ENCODE measurements around the gene TAL2.

The TAL2 gene

DNA sequence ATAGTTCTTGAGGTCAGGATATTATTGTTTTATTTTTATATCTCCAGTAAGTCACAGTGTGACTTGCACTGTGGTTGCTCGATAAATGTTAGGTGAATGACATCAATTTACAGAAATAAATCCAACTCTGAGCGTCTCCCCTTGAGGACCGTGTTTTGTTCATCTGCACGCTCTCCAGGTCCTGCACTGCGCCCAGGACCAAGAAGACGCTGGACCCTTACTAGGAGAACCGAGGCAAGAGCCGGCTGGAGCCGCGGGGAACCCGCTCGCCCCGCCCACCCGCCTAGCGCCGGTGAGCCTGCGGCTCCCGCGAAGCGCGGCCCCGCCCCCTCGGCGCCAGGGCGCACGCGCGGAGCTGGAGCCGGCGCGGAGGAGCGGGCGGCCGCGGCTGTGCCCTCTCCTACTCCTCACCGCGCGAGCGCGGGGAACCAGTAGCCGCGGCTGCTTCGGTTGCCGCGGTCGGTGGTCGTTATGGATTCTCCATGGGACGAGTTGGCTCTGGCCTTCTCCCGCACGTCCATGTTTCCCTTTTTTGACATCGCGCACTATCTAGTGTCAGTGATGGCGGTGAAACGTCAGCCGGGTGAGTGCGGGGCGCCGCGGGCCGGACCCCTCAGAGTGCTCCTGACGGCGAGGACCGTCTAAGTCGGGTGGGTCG lies 32.1 kb downstream of the TAL2 start, which contains the start of gene TMEM38B:
TSS of gene TMEM38B (plus strand) at position 352 of the 658 bp plus-strand sequence. CDS start at position 472, 120 bp downstream.
- Histone ChIP-seq H3K9me3 (no peaks in the 10 kb centered on the region), H3K36me3 (no peaks in the 10 kb centered on the region), H3K27ac (peak within 1 kb of the TSS; percentile 86 to 89), H3K27me3 (peaks cover 0 to 26% of the 10 kb centered on the region in 2 donors), H3K4me1 (peaks cover 0 to 36% (median 8%) of the 10 kb centered on the region in 4 donors), H3K4me3 (peak within 1 kb of the TSS; percentile 67 to 87)
- intact Hi-C loops (cut with DNase I; ENCODE audit: low total_unique reads), result no loop called here
- TF ChIP-seq, protein P1, sequence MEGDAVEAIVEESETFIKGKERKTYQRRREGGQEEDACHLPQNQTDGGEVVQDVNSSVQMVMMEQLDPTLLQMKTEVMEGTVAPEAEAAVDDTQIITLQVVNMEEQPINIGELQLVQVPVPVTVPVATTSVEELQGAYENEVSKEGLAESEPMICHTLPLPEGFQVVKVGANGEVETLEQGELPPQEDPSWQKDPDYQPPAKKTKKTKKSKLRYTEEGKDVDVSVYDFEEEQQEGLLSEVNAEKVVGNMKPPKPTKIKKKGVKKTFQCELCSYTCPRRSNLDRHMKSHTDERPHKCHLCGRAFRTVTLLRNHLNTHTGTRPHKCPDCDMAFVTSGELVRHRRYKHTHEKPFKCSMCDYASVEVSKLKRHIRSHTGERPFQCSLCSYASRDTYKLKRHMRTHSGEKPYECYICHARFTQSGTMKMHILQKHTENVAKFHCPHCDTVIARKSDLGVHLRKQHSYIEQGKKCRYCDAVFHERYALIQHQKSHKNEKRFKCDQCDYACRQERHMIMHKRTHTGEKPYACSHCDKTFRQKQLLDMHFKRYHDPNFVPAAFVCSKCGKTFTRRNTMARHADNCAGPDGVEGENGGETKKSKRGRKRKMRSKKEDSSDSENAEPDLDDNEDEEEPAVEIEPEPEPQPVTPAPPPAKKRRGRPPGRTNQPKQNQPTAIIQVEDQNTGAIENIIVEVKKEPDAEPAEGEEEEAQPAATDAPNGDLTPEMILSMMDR (IDR thresholded peaks at IDR 0.05), result no peak
- peak; percentile 59 to 88 for DNase-seq

DNA sequence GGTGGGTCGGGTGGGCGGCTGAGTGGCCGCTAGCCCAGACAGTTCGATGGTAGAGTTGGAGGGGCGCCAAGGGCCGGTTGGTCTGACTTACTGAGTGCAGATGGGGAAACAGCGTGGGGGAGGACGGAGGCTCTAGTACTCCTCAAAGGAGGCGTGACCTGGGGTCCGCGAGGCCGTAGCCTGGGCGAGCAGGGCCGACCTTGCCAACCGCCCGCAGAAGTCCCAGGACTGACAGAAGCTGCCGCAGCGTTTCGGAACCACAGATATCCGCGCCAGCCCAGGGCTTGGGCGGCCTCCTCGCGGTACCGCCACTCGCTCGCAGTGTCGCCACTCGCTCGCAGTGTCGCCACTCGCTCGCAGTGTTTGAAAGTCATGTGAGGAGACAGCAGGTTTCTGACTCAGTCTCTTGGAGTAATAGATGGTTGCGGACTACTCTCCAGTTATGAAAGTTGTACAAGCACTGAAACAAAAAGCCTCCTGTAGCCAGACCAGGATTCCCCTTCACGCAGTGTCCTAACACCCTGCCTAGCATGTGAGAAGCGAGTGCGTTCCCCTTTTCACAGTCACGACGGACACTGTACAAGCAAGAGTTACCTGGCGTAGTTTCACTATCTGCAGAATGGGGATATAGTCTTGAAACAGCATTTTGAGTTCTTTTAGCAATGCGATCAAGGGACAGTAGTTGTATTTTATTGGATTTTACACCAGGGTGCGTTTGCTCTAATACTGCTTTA lies 32.8 kb downstream of the TAL2 start:
- intact Hi-C loops (cut with DNase I; ENCODE audit: low total_unique reads), result no loop called here

DNA sequence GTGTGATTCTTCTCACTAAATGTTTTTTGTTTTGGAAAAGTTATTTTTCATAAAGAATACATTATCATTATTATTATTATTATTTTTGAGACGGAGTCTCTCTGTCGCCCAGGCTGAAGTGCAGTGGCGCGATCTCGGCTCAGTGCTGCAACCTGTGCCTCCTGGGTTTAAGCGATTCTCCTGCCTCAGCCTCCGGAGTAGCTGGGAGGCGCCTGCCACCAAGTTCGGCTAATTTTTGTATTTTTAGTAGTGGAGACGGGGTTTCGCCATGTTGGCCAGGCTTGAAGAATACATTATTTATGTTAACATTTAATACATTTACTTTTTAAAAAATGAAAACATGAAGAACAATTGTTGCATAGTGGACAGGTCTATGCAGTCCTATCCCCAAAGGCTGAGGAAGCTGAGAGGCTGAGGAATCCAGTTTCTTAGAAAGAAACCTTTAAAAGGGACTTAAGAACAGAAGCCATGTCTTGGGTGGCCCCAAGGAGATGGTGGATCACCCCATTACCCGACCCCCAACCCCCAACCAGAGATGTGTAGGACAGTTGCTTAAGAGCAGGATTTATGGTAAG lies 34.0 kb downstream of the TAL2 start:
- TF ChIP-seq, protein P1 (IDR thresholded peaks at IDR 0.05), result no peak
- H3K4me3 ChIP-seq, result peak overlapping the region in 1 of 2 donors; percentile 14
- intact Hi-C loops (cut with DNase I; ENCODE audit: low total_unique reads), result no loop called here

More for the DNA sequence above, 32.8 kb downstream of the TAL2 start:
- Histone ChIP-seq H3K27me3 (peaks cover 0 to 26% of the 10 kb centered on the region in 2 donors), H3K36me3 (no peaks in the 10 kb centered on the region), H3K4me1 (peaks cover 0 to 42% (median 8%) of the 10 kb centered on the region in 4 donors), H3K27ac (peak overlapping the region; percentile 86 to 89), H3K9me3 (no peaks in the 10 kb centered on the region), H3K4me3 (peak overlapping the region; percentile 67 to 87)
- DNase-seq, result peak; percentile 74 to 81
- TF ChIP-seq, protein P1 (IDR thresholded peaks at IDR 0.05), result no peak

DNA sequence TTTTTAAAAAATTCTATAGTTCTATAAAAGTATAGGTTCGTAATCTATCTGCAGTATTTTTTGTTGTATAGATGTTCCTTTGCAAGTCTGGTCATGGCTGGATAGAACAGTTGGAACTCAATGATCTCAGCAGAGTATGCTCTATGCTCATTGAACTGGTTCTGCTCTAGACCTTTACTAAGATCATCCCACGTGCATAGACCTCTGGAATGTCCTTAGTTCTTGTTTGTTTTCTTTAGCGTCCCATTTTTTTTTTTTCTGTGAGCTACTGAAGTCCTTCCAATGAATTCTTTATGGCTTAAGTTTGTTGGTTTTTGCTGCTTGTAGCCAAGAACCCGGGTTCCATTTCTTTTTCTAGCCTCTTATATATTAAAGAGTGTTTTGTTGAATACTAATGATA lies 35.6 kb downstream of the TAL2 start:
- Histone ChIP-seq H3K27ac (peak overlapping the region in 1 of 2 donors; percentile 6), H3K9me3 (no peaks in the 10 kb centered on the region), H3K27me3 (peaks cover 0 to 9% of the 10 kb centered on the region in 2 donors), H3K36me3 (no peaks in the 10 kb centered on the region), H3K4me1 (peaks cover 0 to 69% (median 9%) of the 10 kb centered on the region in 4 donors), H3K4me3 (no peak overlapping the region)
- no peak for DNase-seq
- intact Hi-C loops (cut with DNase I; ENCODE audit: low total_unique reads), result no loop called here
- TF ChIP-seq, protein P1 (IDR thresholded peaks at IDR 0.05), result no peak

More for the DNA sequence above, 34.0 kb downstream of the TAL2 start:
- DNase-seq, result no peak
- Histone ChIP-seq H3K27me3 (peaks cover 0 to 25% of the 10 kb centered on the region in 2 donors), H3K27ac (peak overlapping the region in 1 of 2 donors; percentile 89), H3K9me3 (no peaks in the 10 kb centered on the region), H3K36me3 (no peaks in the 10 kb centered on the region), H3K4me1 (peaks cover 0 to 55% (median 9%) of the 10 kb centered on the region in 4 donors)

DNA sequence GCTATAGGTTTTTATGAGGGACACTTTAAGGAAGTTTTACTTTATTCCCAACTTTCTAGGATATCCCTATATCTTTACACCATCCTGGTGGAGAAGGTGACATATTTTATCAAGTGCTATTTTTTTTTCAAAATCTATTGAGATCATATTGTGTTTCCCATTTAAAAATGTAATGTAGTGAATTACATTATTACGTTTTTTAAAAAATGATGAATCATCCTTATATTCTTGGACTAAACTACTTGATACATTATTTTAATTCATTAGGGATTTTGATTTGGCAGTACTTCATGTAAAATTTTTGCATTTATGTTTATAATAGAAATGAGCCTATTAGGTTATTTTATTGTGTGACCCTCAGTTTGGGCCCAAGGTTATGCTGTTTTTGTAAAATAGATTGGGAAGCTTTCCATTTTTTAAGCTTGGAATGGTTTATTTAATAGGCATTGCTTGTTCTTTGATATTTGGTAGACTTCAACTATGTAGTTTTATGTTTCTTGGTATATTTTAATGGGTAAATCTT lies 36.2 kb downstream of the TAL2 start:
- DNase-seq, result no peak
- H3K36me3 ChIP-seq, result no peaks in the 10 kb centered on the region
- peak overlapping the region in 1 of 2 donors; percentile 6 for H3K27ac ChIP-seq
- H3K4me1 ChIP-seq, result peaks cover 0 to 69% (median 9%) of the 10 kb centered on the region in 4 donors
- no peaks in the 10 kb centered on the region for H3K9me3 ChIP-seq
- intact Hi-C loops (cut with DNase I; ENCODE audit: low total_unique reads), result no loop called here
- H3K27me3 ChIP-seq, result peaks cover 0 to 4% of the 10 kb centered on the region in 2 donors
- TF ChIP-seq, protein P1 (IDR thresholded peaks at IDR 0.05), result no peak
- H3K4me3 ChIP-seq, result no peak overlapping the region

Measured in tibial artery (tissue), 4 donors.